Gastrocnemius medialis (tissue), 4 donors: Measurements from ENCODE around the gene DMPK. TPM values are rescaled to one million over a fixed set of nuclear protein-coding genes. Genes with fewer than 3 reads are reported as not detected.

ENCODE experiments used
- ATAC-seq, 2 donors: fragments of 150-250 bp; one replicate each; pipeline ENCODE4 v1.9.1; 2016
- DNase-seq, 2 donors: peaks; one replicate each; pipeline ENCODE4 v3.0.0-alpha.2; 2019
- H3K27ac ChIP-seq, 4 donors: fragments of 200-600 bp; sonication (generic); 1 replicate in 1 of 4; 2 replicates in 3 of 4; pipeline ENCODE4 v1.5.1; 2016 to 2018; ENCODE audit warnings: mild to moderate bottlenecking in 2 of 4, moderate library complexity in 1 of 4
- H3K27me3 ChIP-seq, 3 donors: fragments of 200-600 bp; sonication (generic) in 2 of 3; 1 replicate in 1 of 3; 2 replicates in 2 of 3; pipeline versions ENCODE4 v1.5.1 to v1.6.0; 2016 to 2019; ENCODE audit warnings: mild to moderate bottlenecking in 1 of 3, moderate library complexity in 1 of 3
- H3K36me3 ChIP-seq, 2 donors: fragments of 200-600 bp; sonication (generic) in 1 of 2; one replicate each; pipeline ENCODE4 v1.5.1; 2017 to 2018
- H3K4me1 ChIP-seq, 2 donors: fragments of 200-600 bp; sonication (generic) in 1 of 2; one replicate each; pipeline ENCODE4 v1.5.1; 2016 to 2017; ENCODE audit warnings: mild to moderate bottlenecking in 2 of 2
- H3K4me3 ChIP-seq, 4 donors: fragments of 200-600 bp; sonication (generic) in 3 of 4; 1 replicate in 1 of 4; 2 replicates in 3 of 4; pipeline ENCODE4 v1.5.1; 2016 to 2019; ENCODE audit warnings: mild to moderate bottlenecking in 2 of 4
- H3K9me3 ChIP-seq, 3 donors: fragments of 200-600 bp; sonication (generic) in 2 of 3; 1 replicate in 1 of 3; 2 replicates in 2 of 3; pipeline ENCODE4 v1.5.1; 2016 to 2019
- CTCF ChIP-seq, 5 experiments: fragments of 450-650 bp in 3 of 5; fragments of 200-600 bp in 2 of 5; sonication (generic) in 2 of 5; IDR thresholded peaks in 4 of 5; conservative IDR thresholded peaks in 1 of 5; 1 replicate in 4 of 5; 2 replicates in 1 of 5; pipeline ENCODE4 v1.5.1; 2016 to 2019; ENCODE audit warnings: antibody characterized with exemption in 5 of 5, mild to moderate bottlenecking in 3 of 5, moderate library complexity in 3 of 5
- POLR2A ChIP-seq, 2 donors: fragments of 450-650 bp; IDR thresholded peaks; one replicate each; pipeline ENCODE4 v1.6.1; 2017; ENCODE audit warnings: antibody characterized with exemption in 2 of 2, mild to moderate bottlenecking in 2 of 2, moderate library complexity in 2 of 2
- in situ Hi-C, 4 donors: fragments of 200-750 bp; cut with MboI; loops; one replicate each; pipeline versions ENCODE4 v1.15.0 to v1.8.0; 2017; ENCODE audit warnings: low sequenced_read_pairs in 4 of 4
- intact Hi-C: fragments of 100-400 bp; cut with DNase I; formaldehyde crosslinking; loops from one replicate; pipeline ENCODE4 v1.15.1; 2023; ENCODE audit warnings: low total_unique reads
- total RNA-seq, 4 donors: library from RNA; depleted of rRNA; stranded (reverse); fragments of >200 nt; gene quantifications; one replicate each; pipeline versions ENCODE4 v1.1.0 to v1.2.3, GENCODE V29; 2016

Gene DMPK
- total RNA-seq, 4 donors from 2014 or later: 93.0 to 196 (median 116) TPM

GRCh38 chr19:45793876-45794275 is 11.6 kb upstream of the DMPK start:
- Histone ChIP-seq H3K9me3 (no peaks in the 10 kb centered on the region), H3K36me3 (peaks cover 0 to 17% of the 10 kb centered on the region in 2 donors), H3K4me3 (no peak overlapping the region), H3K27ac (no peak overlapping the region), H3K4me1 (peaks cover 23 to 28% of the 10 kb centered on the region in 2 donors), H3K27me3 (no peaks in the 10 kb centered on the region)
- DNase-seq: no peak
- intact Hi-C loops (no loop called here), in situ Hi-C loops (no loop called here)
- TF ChIP-seq POLR2A (IDR thresholded peaks at IDR 0.05) (no peak), CTCF (IDR thresholded peaks at IDR 0.05 in 4 of 5, conservative IDR thresholded peaks at IDR 0.05 in 1 of 5) (no peak)
- ATAC-seq: no peak

GRCh38 chr19:45793178-45793564 is 10.9 kb upstream of the DMPK start:
- in situ Hi-C loops: no loop called here
- ATAC-seq (no peak), DNase-seq (no peak)
- peaks cover 28 to 30% of the 10 kb centered on the region in 2 donors for H3K4me1 ChIP-seq
- H3K4me3 ChIP-seq: peak overlapping the region in 3 of 4 donors; percentile 63 to 69 (median 64)
- no peaks in the 10 kb centered on the region for H3K27me3 ChIP-seq
- no peaks in the 10 kb centered on the region for H3K9me3 ChIP-seq
- intact Hi-C loops: no loop called here
- H3K27ac ChIP-seq: peak overlapping the region in 2 of 4 donors; percentile 45 to 47
- TF ChIP-seq POLR2A (IDR thresholded peaks at IDR 0.05) (no peak), CTCF (IDR thresholded peaks at IDR 0.05 in 4 of 5, conservative IDR thresholded peaks at IDR 0.05 in 1 of 5) (no peak)
- peaks cover 0 to 17% of the 10 kb centered on the region in 2 donors for H3K36me3 ChIP-seq

GRCh38 chr19:45792470-45793177 is 10.3 kb upstream of the DMPK start, which contains the start of gene DMWD:
Gene DMWD (minus strand): TSS chr19:45792845. CDS start chr19:45792756, 89 bp downstream.
- intact Hi-C loops: loop anchor here (1.0 kb wide), 2 partner anchors 9 to 22 kb away; no protein-coding TSS in a partner anchor
- in situ Hi-C loops: no loop called here
- peak within 1 kb of the TSS; percentile 57 to 84 (median 76) for H3K27ac ChIP-seq
- H3K27me3 ChIP-seq: no peaks in the 10 kb centered on the region
- H3K4me1 ChIP-seq: peaks cover 30 to 33% of the 10 kb centered on the region in 2 donors
- peaks cover 0 to 17% of the 10 kb centered on the region in 2 donors for H3K36me3 ChIP-seq
- H3K4me3 ChIP-seq: peak within 1 kb of the TSS; percentile 63 to 69 (median 64)
- TF ChIP-seq POLR2A (IDR thresholded peaks at IDR 0.05) (peak; percentile 84 to 87), CTCF (IDR thresholded peaks at IDR 0.05 in 4 of 5, conservative IDR thresholded peaks at IDR 0.05 in 1 of 5) (no peak)
- ATAC-seq: peak; percentile 84 to 93
- peak; percentile 99 for DNase-seq
- no peaks in the 10 kb centered on the region for H3K9me3 ChIP-seq

GRCh38 chr19:45791744-45792469 is 9.6 kb upstream of the DMPK start:
- in situ Hi-C loops (no loop called here), intact Hi-C loops (loop anchor here (1.0 kb wide), 2 partner anchors 9 to 22 kb away; no protein-coding TSS in a partner anchor)
- DNase-seq (no peak), ATAC-seq (no peak)
- Histone ChIP-seq H3K27me3 (no peaks in the 10 kb centered on the region), H3K4me1 (peaks cover 30 to 33% of the 10 kb centered on the region in 2 donors), H3K9me3 (no peaks in the 10 kb centered on the region), H3K36me3 (peaks cover 0 to 17% of the 10 kb centered on the region in 2 donors), H3K4me3 (peak overlapping the region; percentile 63 to 69 (median 64)), H3K27ac (peak overlapping the region; percentile 57 to 84 (median 76))
- TF ChIP-seq POLR2A (IDR thresholded peaks at IDR 0.05): no peak
- TF ChIP-seq CTCF (IDR thresholded peaks at IDR 0.05 in 4 of 5, conservative IDR thresholded peaks at IDR 0.05 in 1 of 5): no peak
